HG02763 (cell line): ENCODE results near the gene TRIM13.
"Not testable (repeated sequence)": the region's sequence is repeated elsewhere in the genome, so short reads cannot be mapped to it uniquely, and the experiment has no call there.

Experiments used
- ATAC-seq: cut with Tn5 transposase; IDR thresholded peaks from one replicate; pipeline ENCODE4 v1.9.1; 2021; ENCODE audit warnings: mild to moderate bottlenecking, moderate library complexity; ENCODE audit not compliant: unreplicated experiment

TRIM13 gene

GRCh38 chr13:50055454-50055853 lies 58.6 kb downstream of the TRIM13 start:
- ATAC-seq: no peak

GRCh38 chr13:50060718-50061117 lies 63.9 kb downstream of the TRIM13 start:
- ATAC-seq: no peak

- ATAC-seq: not testable (repeated sequence)
These were observed 65.5 kb downstream of the TRIM13 start for GRCh38 chr13:50062336-50062735.

GRCh38 chr13:50065712-50066111 lies 68.9 kb downstream of the TRIM13 start:
- no peak for ATAC-seq
